GM21526 (cell line): Measurements from ENCODE around the gene HIF3A.
"Not testable (repeated sequence)": the region's sequence is repeated elsewhere in the genome, so short reads cannot be mapped to it uniquely, and the experiment has no call there.

Experiments used
- ATAC-seq: cut with Tn5 transposase; IDR thresholded peaks from one replicate; pipeline ENCODE4 v1.9.1; 2021; ENCODE audit warnings: moderate library complexity; ENCODE audit not compliant: unreplicated experiment, low FRiP score

HIF3A gene

GRCh38 chr19:46321653-46322052 lies 24.8 kb downstream of the HIF3A start:
- ATAC-seq = no peak

GRCh38 chr19:46323227-46323626 lies 26.4 kb downstream of the HIF3A start:
- not testable (repeated sequence) for ATAC-seq

- ATAC-seq = no peak
These were observed 27.4 kb downstream of the HIF3A start for GRCh38 chr19:46324277-46324676.

- no peak for ATAC-seq
These were observed 29.8 kb downstream of the HIF3A start for GRCh38 chr19:46326608-46327007.

GRCh38 chr19:46328079-46328478 lies 31.2 kb downstream of the HIF3A start:
- no peak for ATAC-seq

- no peak for ATAC-seq
These were observed 33.6 kb downstream of the HIF3A start for GRCh38 chr19:46330319-46330918.

- ATAC-seq = no peak
These were observed 40.6 kb downstream of the HIF3A start for GRCh38 chr19:46337487-46337886.

GRCh38 chr19:46339446-46339845 lies 42.6 kb downstream of the HIF3A start:
- no peak for ATAC-seq

GRCh38 chr19:46340051-46340659 lies 43.3 kb downstream of the HIF3A start:
- no peak for ATAC-seq

GRCh38 chr19:46341937-46342336 lies 45.1 kb downstream of the HIF3A start:
- no peak for ATAC-seq

GRCh38 chr19:46344363-46344762 lies 47.5 kb downstream of the HIF3A start:
- ATAC-seq = no peak

- ATAC-seq = no peak
These were observed 48.3 kb downstream of the HIF3A start for GRCh38 chr19:46345157-46345556.

- ATAC-seq = peak; percentile 47
These were observed 50.2 kb downstream of the HIF3A start, which contains the start of gene PPP5C for GRCh38 chr19:46346821-46347571. PPP5C (plus strand) TSS chr19:46347087; CDS start chr19:46347097, 10 bp downstream.

GRCh38 chr19:46347572-46347883 lies 50.7 kb downstream of the HIF3A start:
- no peak for ATAC-seq

- ATAC-seq = no peak
These were observed 51.1 kb downstream of the HIF3A start for GRCh38 chr19:46347985-46348384.

GRCh38 chr19:46349311-46349993 lies 52.6 kb downstream of the HIF3A start:
- ATAC-seq = no peak

GRCh38 chr19:46350029-46350757 lies 53.4 kb downstream of the HIF3A start:
- ATAC-seq = no peak

- ATAC-seq = no peak
These were observed 53.9 kb downstream of the HIF3A start for GRCh38 chr19:46350758-46351159.

GRCh38 chr19:46351241-46352041 lies 54.6 kb downstream of the HIF3A start:
- no peak for ATAC-seq
